Effector CD4-positive, alpha-beta T cell (primary cell): ENCODE measurements around the gene NOS1AP.

Source experiments
- DNase-seq: peaks from one replicate; pipeline ENCODE4 v3.0.0-alpha.2; 2020

NOS1AP gene

DNA sequence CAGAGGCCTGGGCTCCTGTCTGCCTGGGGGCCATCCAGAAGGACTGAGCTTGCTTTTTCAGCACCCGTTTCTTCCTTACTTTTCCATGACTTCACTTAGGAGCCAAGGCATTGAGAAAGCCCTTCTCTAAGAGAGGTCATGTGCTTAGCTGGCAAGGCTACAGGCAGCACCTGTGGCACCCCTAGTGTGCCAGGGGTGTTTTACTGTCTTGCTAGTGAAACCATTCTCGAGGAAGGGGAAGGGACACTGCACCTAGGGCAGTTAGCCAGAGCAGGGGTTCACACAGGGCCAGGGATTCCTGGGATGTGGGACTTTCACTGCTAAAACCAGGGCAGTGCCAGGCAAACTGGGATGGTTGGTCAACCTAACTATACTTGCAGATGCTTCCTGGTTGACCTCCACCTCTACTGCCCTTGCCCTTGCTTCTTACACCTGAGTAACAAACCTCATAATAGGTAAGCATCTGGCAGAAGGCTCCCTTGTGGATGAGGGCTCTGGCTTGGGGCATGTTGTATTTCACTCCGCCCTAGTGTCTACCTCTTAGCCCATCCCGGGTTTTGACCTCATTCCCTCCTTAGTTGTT, 69.2 kb downstream of the NOS1AP start:
- DNase-seq: no peak

DNA sequence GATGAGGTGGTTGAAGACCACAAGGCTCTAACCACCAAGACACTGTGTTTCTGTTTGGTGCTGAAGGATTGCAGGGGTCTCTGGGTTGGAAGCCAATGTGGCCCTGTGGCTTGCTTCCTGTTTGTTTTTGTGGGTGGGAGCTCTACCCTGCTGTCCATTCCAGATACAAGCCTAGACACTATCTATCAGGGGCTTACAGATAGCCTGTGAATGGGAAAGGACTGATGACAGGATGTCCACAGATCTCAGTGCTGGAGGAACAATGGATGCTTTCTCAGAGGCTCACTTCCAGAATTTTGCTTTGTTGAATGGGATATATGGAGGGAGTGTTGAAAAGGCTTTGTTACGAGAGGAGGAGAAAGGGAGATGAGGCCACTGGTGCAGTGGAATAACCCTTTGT, 69.7 kb downstream of the NOS1AP start:
- DNase-seq: no peak

DNA sequence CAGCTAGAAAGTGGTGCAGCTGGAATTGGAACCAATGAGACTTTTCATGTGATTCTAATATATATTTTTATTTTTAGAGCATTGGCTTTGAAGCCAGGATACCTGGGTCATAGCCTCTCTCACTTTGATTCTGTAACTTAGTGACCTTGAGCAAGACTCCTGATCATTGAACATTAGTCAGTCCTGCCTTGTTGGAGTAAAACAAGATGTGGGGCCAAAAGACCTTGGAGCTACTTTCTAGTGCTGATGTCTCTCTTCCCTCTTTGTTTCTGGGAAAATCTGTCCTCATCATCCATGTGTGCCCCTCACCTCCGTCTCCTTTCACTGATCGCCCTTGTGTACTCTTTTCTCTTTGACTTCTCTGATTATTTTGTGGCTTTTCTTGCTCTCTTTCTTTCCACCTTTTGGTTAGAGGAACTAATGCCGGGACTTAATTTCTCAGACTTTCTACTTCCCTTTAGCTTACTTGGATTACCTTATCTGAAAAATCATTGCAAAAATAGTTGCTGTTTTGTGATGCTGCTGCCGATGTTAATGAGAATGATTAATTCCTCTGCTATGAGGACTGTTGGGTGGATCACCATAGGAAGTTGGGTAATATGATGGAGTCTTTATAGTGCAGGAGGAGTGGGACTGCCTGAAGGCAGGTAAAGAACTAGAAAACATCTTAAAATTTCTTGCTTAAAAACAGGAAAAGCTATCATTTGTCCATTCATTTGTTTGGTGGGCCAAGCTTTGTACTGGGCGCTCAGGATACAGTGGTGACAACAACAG, 72.0 kb downstream of the NOS1AP start:
- no peak for DNase-seq

DNA sequence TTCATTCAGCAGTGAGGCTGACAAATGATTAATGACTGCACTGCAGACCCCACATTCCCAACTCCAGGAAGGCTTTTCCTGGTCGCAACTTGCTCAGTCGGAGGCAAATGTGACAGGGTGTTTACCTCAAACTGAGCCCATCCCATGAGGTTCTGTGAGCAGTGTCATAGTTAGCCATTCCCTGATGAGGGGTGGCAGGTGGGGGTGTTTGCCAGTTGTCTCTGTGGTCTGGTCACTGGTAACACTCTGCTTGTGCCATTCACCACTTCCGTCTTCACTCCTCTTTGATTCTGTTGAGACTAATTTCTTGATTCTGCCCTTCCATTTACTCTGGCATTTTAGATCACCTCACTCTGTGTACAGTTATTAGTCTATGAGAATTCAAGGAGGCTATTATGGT, 73.5 kb downstream of the NOS1AP start:
- DNase-seq: no peak

DNA sequence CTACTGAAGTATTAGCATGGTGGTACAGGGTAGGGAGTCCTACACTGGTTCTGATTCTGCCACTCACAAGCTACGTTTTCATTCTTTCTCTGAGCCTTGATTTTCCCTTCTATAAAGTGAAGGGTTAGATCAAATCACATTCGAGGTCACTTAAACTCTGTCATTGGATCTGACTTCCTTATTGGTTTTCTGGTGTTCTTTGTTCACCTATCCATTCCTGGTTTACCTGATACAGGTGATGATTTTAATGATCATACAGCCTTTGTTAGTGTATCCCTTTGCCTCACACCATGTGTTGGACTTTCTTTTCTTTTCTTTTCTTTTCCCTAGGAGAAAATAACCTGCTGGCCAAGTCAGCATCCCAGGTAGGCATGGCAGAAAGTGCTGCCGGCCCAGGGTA, 74.8 kb downstream of the NOS1AP start:
- no peak for DNase-seq

DNA sequence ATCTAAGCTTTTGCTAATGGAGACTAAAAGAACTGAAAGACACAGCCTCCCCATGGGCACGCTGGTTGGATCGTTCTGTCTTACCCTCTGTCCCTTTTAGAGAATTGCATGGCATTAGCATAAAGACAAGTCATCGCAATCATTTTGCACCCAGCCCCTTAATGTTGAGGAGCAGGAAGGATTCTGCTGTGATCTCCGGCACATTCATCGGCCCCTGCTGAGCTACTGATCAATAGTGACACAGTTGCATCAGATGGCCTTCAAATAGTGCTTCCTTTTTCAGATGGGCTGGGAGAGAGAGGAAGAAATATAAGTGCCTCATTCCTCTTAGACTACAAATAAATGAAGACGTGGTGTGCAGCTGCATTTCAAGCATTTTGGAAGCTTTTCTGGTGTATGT, 75.4 kb downstream of the NOS1AP start:
- no peak for DNase-seq

DNA sequence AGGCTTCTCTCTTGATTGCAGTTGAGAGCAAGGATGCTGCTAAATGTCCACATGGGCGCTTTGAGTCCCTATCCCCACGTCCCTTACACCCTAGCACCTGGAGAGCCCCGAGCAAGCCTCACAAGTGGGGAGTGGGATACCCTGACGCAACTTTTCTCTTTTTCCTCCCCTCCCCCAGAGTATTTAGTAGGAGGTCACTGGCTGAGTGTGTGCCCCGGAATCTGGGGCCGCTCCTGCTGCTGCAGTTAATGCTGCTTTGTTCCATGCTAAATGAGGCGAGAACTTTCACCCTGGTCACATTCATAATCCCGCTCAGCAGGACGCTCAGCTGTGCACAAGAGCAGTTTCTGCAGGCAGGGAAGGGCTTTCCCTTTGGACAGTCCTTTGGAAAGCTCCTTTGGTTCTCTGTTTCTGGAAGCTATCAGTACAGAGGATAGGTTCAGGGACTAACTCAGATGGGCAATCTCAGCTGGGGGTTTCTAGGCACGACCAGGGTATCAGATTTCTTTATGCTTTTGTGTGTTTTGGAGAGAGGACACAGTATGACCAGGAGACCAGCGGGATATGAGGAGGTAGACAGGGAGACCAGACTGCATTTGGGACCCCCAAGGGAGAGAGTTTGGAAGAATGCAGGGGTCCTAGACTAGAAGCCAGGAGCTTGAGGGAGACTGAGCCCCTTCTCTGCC, 75.9 kb downstream of the NOS1AP start:
- no peak for DNase-seq

DNA sequence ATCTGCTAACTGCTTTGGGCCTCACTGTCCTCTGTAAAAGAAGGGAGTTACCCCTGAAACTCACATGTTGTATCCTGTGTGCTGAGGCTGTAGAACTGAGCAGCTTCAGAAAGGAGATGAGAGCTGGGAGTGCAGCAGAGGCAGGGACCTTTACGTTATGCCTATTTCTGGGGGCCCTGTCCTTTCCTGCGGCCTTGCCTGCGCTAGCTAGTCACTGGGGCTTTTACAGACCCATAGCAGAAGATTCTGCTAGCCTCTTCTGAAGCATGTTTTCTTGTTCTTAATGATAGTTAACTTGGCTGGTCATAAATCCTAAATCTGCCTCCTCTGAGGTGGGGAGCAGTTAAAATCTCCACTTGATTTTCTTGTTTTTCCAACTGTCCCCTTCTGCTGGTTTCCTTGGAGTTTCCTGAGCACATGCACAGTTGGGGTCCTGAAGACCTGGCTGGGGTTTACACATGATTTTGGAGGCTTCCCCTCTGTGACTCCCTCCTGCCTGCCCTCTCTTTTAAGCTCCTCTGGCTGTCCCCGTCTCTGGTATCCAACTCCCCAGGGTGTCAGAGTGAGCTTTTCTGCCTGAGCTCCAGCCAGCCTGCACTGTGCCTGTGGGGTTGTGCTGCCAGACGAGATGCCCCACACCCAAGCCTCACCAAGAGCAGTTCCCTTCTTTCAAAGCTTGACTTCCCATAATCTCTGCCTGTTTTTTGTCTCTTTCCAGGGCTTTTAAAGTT, 76.6 kb downstream of the NOS1AP start:
- no peak for DNase-seq

DNA sequence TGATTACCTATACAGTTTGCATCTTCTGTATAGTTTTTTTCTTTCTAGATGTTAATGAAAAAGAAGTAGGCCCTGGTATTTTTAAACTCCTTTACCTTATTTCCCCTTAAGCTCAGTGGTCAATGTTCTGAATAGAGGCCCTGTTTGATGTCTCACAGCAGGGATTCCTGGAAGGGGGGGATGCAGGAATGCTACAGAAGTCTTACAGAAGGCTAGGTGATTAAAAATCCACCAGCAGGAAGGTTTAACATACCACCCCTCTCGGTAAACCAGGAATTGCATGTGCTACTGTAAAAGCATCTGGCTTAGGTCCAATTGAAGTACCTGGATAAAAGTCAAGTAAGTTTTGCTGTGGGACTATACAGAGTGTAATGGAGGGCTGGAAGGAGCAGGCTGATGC, 78.3 kb downstream of the NOS1AP start:
- no peak for DNase-seq

DNA sequence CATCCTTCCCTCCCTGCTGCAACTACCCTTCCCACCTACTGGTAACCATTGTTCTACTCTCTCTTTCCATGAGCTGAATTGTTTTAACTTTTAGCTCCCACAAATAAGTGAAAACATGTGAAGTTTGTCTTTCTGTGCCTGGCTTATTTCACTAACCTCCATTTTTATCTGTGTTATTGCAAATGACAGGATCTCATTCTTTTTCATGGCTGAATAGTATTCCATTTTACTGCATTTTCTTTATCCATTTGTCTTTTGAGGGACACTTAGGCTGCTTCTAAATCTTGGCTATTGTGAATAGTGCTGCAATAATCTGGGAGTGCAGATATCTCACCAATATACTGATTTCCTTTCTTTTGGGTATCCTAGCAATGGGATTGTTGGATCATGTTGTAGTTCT, 80.6 kb downstream of the NOS1AP start:
- no peak for DNase-seq

DNA sequence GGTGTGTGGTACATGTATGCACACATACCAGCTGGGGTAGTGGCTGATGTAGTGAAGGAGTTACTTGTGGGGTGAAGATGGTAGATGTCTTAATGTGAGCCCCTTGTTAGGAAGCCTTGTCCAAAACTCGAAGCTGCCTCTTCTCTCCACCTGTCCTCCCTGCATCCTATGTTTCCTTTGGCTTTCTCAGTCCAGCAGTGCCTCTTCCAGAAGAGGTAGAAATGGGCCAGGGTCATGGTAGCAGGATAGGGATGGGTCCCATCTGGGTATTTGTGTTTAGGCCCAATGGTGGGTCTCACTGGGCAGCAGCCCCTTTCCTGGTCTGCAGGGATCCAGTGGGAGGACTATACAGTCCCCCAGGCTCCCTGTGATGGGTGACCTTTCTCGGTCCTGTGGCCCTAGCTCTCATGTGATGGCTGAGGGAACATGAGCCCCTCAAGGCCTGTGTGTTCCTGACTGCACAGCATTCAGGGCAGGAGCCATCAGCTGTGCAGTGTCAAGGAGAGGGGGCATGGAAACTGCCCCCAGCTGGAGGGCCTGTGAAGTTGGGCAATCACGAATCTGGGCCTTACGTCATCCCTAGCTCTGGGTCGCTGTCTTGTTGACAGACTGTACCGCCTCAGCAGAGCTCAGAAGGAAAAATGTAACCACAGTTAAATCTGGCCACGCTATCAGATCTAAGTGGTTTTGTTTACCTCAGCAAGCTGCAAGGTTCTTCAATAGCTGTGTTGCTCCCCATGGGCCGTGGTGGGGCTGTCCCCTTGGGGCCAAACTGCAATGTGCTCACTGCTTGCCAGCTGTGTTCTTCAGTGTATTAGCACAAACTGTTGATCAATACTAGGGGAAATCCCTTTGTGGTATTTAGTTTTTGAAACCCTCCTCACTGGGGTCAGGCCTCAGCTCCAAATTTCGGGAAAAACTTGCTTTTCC, 82.7 kb downstream of the NOS1AP start:
- DNase-seq: no peak

DNA sequence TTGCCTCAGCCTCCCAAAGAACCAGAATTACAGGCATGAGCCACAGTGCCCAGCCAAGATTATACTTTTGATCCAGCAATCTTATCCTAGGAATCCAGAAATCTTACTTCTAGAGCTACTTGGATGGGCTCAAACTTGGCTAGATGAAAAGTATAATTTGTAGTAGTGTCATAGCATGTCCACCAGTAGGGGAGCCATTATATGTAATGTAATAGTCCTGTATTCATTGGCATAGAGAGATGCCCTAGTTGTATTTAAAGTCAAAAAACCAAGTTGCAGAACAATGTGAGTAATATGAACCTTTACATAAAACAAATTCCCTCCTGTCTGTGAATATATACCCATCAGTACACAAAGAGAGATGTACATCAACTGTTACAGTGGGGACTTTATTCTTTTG, 83.9 kb downstream of the NOS1AP start:
- DNase-seq: no peak

DNA sequence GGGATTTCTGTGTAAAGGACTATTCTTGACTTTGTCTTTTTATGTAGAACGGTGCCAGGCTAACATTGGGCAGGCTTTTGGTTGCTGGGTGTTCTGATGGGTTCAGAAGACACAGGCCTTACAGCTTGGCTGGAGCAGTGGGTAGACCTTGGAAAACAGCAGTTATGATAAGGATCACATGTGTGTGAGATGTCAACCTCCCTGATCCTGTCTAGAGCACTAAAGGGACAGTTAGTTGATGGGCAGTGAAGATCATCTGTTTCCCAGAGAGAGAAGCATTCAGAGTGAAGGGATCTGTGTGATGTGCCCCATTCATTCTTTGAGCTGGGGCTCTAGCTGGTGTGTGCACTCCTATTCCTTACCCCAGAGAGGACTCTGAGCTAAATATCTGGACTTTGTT, 88.0 kb downstream of the NOS1AP start:
- no peak for DNase-seq

DNA sequence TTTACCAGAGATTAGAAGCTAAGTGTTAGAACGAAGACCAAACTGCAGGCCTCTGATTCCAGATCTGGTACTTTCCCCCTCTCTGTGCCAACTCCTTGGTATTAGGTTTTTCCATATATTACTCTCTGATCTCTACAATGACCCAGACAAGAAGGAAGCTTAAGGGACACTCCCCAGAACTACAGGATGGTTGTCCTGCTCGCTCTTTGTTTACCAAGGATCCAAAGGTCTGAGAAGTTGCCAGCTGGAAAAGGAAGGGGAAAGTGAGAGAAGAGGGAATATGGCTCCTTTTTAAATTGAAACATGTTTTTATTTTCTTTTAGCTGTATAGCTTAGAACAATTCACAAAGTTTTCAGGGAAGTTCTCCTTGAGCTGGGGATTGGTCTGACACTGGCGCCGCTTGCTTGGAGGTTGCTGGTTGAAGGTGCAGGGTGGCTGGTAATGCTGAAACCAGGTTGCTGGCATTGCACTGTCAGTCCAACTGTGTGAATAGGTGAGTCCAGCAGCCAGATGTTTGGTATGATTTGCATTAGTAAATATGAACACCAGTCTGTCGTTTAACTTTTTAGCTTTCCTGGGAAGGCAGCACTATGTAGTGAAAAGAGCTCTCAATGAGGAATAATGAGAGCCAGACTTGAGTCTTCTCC, 89.3 kb downstream of the NOS1AP start:
- no peak for DNase-seq

DNA sequence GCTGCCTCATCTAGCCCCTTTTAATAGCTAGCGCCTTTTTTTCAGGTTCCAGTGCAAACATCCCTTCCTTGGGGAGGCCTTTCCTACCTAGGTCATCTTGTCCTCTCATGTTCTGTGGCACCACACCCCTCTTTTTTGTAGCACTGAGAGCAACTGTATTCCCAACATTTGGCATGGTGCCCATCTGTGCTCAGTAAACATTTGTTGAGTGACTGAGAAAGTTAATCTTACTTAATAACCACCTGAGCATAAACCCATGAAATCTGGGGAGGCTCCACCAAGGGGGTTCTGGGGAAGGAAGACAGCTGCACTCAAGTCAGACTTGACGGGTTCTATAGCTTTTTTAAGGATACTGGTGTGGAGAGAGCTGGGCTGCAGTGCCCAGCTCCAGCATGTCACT, 90.0 kb downstream of the NOS1AP start:
- DNase-seq: no peak

DNA sequence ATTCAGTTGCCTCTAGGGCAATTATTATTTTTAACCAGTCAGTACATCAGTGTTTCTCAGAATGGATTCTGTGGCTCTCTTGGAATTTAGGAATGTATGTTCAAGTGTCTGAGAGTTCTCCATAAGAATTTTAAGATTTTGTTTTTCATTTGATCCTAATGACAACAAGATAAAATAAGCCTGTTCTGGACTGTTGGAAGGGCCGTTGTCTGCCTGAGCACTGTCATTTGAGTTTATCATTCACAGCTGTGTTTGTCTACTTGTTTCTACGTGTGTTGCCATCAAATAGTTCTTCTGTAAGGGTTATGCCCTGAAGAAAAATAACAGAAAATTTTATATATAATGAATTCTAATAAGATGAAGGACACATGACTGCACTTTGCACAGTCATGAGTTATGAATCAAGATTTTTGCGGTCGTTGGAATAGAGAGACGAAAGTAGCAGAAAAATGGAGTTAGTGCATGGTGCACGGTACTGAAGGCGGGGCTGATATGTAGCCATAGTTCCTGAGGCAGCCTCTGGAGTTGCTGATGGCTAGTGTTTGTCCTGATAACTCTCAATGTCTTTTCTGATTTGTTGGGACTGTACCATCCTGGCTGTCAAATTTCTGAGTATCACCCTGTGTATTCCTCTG, 92.5 kb downstream of the NOS1AP start:
- DNase-seq: no peak

DNA sequence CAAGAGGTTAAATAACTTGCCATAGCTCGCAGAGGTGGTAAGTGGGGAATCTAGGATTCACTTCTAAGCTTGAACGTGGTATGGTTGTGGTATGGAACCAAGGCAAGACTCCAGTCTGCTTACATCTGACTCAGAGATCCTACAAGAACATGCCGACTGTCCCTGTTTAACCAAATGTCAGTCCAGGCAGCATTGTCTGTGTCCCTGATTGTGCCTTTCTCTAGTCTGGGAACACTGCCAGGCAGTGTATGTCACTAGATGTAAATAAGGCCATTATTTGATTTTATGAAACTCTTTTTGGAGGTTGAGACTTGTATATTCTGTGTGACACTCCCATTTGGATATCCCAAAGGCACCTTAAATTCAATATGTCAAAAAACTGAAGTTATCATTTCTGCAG, 96.0 kb downstream of the NOS1AP start:
- DNase-seq: no peak

DNA sequence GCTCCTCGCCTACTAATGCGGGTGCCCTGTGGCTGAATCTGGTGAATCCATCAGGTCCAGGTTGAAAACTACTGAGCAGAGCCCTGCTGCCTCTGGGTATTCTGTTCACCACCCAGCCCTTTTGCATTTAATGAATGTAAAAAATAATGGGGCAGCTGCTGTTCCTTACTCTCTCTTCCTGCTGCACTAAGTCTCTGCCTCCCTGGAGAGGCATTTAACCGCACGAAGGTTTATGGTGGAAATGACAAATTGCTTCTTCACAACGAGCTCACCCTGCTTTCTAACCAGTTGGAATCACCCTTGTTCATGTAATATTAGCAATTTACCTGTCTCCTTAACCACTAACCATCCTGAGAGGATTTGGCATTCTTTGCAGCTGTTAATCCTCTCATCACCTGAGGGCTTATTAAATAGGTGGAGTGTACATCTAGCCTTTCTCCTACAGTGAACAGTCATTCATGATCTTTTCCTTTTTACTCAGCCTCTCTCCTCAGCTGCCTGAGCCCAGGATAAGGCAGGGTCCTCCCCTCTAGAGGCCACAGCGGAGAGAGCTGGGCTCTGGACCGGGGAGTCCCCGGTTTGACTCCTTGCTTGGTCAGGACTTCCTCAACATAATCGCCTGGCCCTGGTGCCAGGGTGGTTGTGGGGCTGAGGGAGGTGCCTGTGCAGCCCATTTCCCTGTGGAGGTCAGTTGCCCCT, 97.6 kb downstream of the NOS1AP start:
- DNase-seq: no peak

DNA sequence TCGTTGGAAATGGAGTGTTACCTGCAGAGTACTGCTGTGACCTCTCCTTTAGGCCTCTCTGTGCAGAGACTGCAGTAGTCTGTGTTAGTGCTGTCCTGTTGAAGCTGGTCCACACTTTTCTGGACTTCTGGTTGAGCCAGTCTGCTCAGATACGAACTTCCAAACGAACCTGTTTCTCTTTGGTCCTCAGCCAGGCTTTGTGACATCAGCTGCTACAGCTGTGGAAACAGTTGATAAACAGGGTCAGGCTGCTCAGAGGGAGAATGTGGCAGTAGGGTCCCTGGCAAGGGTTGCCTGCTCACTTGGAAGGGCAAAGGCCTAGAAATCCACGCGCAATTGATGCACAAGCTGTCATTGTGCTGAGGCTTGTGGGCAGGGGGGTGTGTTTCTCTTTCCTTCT, 98.8 kb downstream of the NOS1AP start:
- DNase-seq: no peak

DNA sequence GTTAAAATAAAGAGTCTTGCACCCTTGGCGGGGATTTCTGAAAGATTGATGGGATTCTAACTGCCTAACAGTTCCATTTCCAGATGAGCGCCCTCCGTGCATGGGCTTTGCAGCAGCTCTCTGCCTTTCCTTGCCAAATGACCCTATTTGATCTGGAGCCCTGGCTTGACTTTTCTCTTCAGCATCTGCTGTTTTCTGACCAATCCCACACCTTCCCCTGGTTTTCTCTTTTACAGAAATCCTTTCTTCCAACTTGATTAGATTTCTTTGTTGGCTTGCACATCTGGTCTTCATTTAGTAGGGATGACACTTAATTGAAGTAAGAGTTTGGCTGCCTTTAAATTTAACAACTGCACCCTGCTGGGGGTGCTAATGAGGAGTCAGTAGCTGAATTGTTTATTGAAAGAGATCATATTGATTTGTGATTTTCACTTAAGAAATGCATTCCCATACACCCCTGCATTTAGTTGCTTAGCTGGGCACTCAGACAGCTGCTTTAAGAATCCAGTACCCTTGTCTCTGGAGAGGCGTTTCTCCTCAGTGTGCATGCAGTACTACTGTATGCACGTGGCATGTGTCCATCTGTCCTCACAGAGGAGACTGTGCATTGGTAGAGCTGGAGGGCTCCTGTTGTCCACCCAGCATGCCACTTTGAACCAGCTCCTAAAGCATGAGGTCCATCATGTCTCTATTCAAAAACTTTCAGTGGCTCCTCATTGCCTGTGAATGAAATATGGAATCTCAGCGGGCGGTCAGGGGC, 99.7 kb downstream of the NOS1AP start:
- no peak for DNase-seq
